Neutrophil (primary cell): ENCODE measurements around the gene SUPT20H.

Experiments
- H3K27ac ChIP-seq: fragments of 200-600 bp; sonication (generic); 2 replicates; pipeline ENCODE4 v1.5.1; 2016; ENCODE audit warnings: mild to moderate bottlenecking, moderate library complexity
- H3K27me3 ChIP-seq: fragments of 200-600 bp; sonication (generic); 2 replicates; pipeline ENCODE4 v1.6.0; 2016; ENCODE audit warnings: mild to moderate bottlenecking
- H3K36me3 ChIP-seq: fragments of 200-600 bp; sonication (generic); 2 replicates; pipeline ENCODE4 v1.5.1; 2017
- H3K4me1 ChIP-seq, 2 experiments: fragments of 200-600 bp in 1 of 2; sonication (generic) in 1 of 2; 1 replicate in 1 of 2; 2 replicates in 1 of 2; pipeline versions ENCODE4 v1.5.1 to v1.6.1; 2013 to 2016; ENCODE audit warnings: low read depth in 1 of 2, low read length in 1 of 2, mild to moderate bottlenecking in 1 of 2, moderate library complexity in 1 of 2; ENCODE audit not compliant: control insufficient read depth in 1 of 2, insufficient read depth in 1 of 2
- H3K4me3 ChIP-seq, 2 experiments: fragments of 200-600 bp in 1 of 2; sonication (generic) in 1 of 2; 1 replicate in 1 of 2; 2 replicates in 1 of 2; pipeline ENCODE4 v1.5.1; 2013 to 2016; ENCODE audit warnings: low read depth in 1 of 2, low read length in 1 of 2, mild to moderate bottlenecking in 1 of 2, moderate library complexity in 1 of 2
- H3K9me3 ChIP-seq: fragments of 200-600 bp; sonication (generic); 2 replicates; pipeline ENCODE4 v1.5.1; 2016
- CTCF ChIP-seq: fragments of 200-600 bp; sonication (generic); IDR thresholded peaks from 2 replicates; pipeline ENCODE4 v1.5.1; 2016; ENCODE audit warnings: antibody characterized with exemption

Gene SUPT20H

GRCh38 chr13:37105251-37105714 is 45.8 kb upstream of the SUPT20H start, which contains the start of gene CSNK1A1L:
TSS of gene CSNK1A1L (minus strand) at chr13:37105664. CDS start at chr13:37105256, 408 bp downstream.
- no peak for TF ChIP-seq CTCF
- peaks cover 59% of the 10 kb centered on the region for H3K36me3 ChIP-seq

GRCh38 chr13:37102896-37103295 is 43.4 kb upstream of the SUPT20H start:
- Histone ChIP-seq H3K27ac (peak overlapping the region; percentile 65), H3K27me3 (no peaks in the 10 kb centered on the region), H3K36me3 (peaks cover 49% of the 10 kb centered on the region), H3K9me3 (no peaks in the 10 kb centered on the region), H3K4me1 (peaks cover 41 to 45% of the 10 kb centered on the region in 2 experiments), H3K4me3 (no peak overlapping the region)
- no peak for TF ChIP-seq CTCF

More at GRCh38 chr13:37105251-37105714, 45.8 kb upstream of the SUPT20H start, which contains the start of gene CSNK1A1L:
- H3K27ac ChIP-seq, result peak within 1 kb of the TSS; percentile 65
- no peak within 1 kb of the TSS for H3K4me3 ChIP-seq
- peaks cover 38 to 43% of the 10 kb centered on the region in 2 experiments for H3K4me1 ChIP-seq
- no peaks in the 10 kb centered on the region for H3K27me3 ChIP-seq
- H3K9me3 ChIP-seq, result no peaks in the 10 kb centered on the region

- Histone ChIP-seq H3K36me3 (peaks cover 39% of the 10 kb centered on the region), H3K4me3 (no peak overlapping the region), H3K4me1 (peaks cover 58 to 62% of the 10 kb centered on the region in 2 experiments), H3K27me3 (no peaks in the 10 kb centered on the region), H3K9me3 (no peaks in the 10 kb centered on the region), H3K27ac (peak overlapping the region; percentile 28)
- TF ChIP-seq CTCF, result no peak
Observed at GRCh38 chr13:37101201-37101600, 41.7 kb upstream of the SUPT20H start.

GRCh38 chr13:37100731-37101130 is 41.2 kb upstream of the SUPT20H start:
- H3K27ac ChIP-seq, result peak overlapping the region; percentile 28
- no peaks in the 10 kb centered on the region for H3K9me3 ChIP-seq
- no peak overlapping the region for H3K4me3 ChIP-seq
- peaks cover 34% of the 10 kb centered on the region for H3K36me3 ChIP-seq
- peaks cover 62 to 66% of the 10 kb centered on the region in 2 experiments for H3K4me1 ChIP-seq
- no peak for TF ChIP-seq CTCF
- H3K27me3 ChIP-seq, result no peaks in the 10 kb centered on the region

GRCh38 chr13:37097076-37097475 is 37.6 kb upstream of the SUPT20H start:
- Histone ChIP-seq H3K9me3 (no peaks in the 10 kb centered on the region), H3K27ac (peak overlapping the region; percentile 89), H3K36me3 (peaks cover 12% of the 10 kb centered on the region), H3K4me3 (no peak overlapping the region), H3K4me1 (peaks cover 88 to 90% of the 10 kb centered on the region in 2 experiments), H3K27me3 (no peaks in the 10 kb centered on the region)
- no peak for TF ChIP-seq CTCF
